PFSK-1 (cell line): ENCODE measurements around the gene CCDC38.

ENCODE experiments used
- POLR2AphosphoS5 ChIP-seq: IDR thresholded peaks from 2 replicates; pipeline ENCODE4 v1.6.1; 2012; ENCODE audit warnings: low read depth, mild to moderate bottlenecking, control low read depth, low read length, moderate library complexity
- SIN3A ChIP-seq: IDR thresholded peaks from 2 replicates; pipeline ENCODE4 v1.6.1; 2012; ENCODE audit warnings: mild to moderate bottlenecking, low read length, moderate library complexity, borderline replicate concordance; ENCODE audit not compliant: insufficient read depth

DNA sequence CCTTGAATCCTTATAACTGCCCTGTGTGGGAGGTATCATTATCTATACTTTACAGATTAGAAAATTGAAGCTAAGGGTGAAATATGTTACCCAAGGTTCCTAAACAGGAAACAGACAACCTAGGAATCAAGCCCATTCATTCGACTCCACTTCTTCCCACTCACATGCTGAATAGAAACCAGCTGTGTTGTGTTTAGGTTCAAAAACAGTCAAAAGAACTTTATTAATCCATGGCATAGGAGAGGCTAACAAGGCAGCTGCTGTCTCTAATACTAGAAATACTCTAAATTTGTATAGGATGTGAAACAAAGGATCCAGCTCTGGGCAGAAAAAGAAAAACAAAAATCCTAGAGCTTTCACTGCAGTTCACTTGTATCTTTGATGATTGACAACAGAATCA lies 10.6 kb upstream of the CCDC38 start:
- TF ChIP-seq POLR2AphosphoS5 (no peak), SIN3A (peak; percentile 66; the same call in 1 of the 2 replicates)
